WTC11 (cell line): Measurements from ENCODE around the gene CCM2. TPM values are rescaled to one million over a fixed set of nuclear protein-coding genes. Genes with fewer than 3 reads are reported as not detected.
A peak's percentile ranks its signal among the peaks of the same experiment; 100 is the strongest.
"Not testable (repeated sequence)": the region's sequence is repeated elsewhere in the genome, so short reads cannot be mapped to it uniquely, and the experiment has no call there.

Experiments used
- ATAC-seq: fragments of 200-7000 bp; cut with Tn5 transposase; 2 replicates; pipeline ENCODE4 v1.10.0; 2021; ENCODE audit warnings: mild to moderate bottlenecking, moderate library complexity
- CTCF ChIA-PET: fragments of 300-600 bp; sonication (Branson Sonifier 250); formaldehyde crosslinking; loops from one replicate; lab custom pipeline; 2021; ENCODE audit warnings: antibody characterized with exemption; lab: Charles Lee
- POLR2A ChIA-PET: fragments of 350-600 bp; sonication (Branson Sonifier 250); formaldehyde crosslinking; loops from one replicate; lab custom pipeline; 2021; ENCODE audit warnings: antibody characterized with exemption; lab: Charles Lee
- DNase-seq: peaks from one replicate; pipeline ENCODE4 v3.0.0; 2021; ENCODE audit warnings: low spot score
- H3K27ac Mint-ChIP-seq: 2 replicates; pipeline ENCODE4 v1.8.0; 2021; ENCODE audit warnings: mixed read lengths
- H3K27me3 Mint-ChIP-seq: 2 replicates; pipeline ENCODE4 v1.8.0; 2021; ENCODE audit warnings: low read depth, mild to moderate bottlenecking, moderate library complexity, mixed read lengths
- H3K36me3 Mint-ChIP-seq: 2 replicates; pipeline ENCODE4 v1.8.0; 2021; ENCODE audit warnings: mixed read lengths
- H3K4me1 Mint-ChIP-seq: 2 replicates; pipeline ENCODE4 v1.8.0; 2022; ENCODE audit warnings: mixed read lengths
- H3K4me3 Mint-ChIP-seq: 2 replicates; pipeline ENCODE4 v1.8.0; 2021; ENCODE audit warnings: mild to moderate bottlenecking, moderate library complexity, mixed read lengths
- H3K9me3 Mint-ChIP-seq: 2 replicates; pipeline ENCODE4 v1.8.0; 2021; ENCODE audit warnings: mixed read lengths
- FOXJ3 ChIP-seq: sonication (generic); formaldehyde crosslinking; IDR thresholded peaks from 2 replicates; pipeline ENCODE4 v1.9.0; 2021; ENCODE audit warnings: missing genetic modification reagents, mild to moderate bottlenecking, borderline replicate concordance
- MXD4 ChIP-seq: fragments of 250-450 bp; sonication (Bioruptor Pico); IDR thresholded peaks from 2 replicates; pipeline ENCODE4 v1.8.0; 2021; ENCODE audit warnings: mild to moderate bottlenecking, moderate library complexity, borderline replicate concordance
- NFE2L1 ChIP-seq: sonication (generic); formaldehyde crosslinking; IDR thresholded peaks from 2 replicates; pipeline ENCODE4 v1.8.1; 2023; ENCODE audit warnings: missing genetic modification reagents
- SOX15 ChIP-seq: fragments of 250-450 bp; sonication (Bioruptor Pico); IDR thresholded peaks from 2 replicates; pipeline ENCODE4 v1.9.0; 2021; ENCODE audit warnings: mild to moderate bottlenecking
- TEAD4 ChIP-seq: sonication (generic); formaldehyde crosslinking; IDR thresholded peaks from 2 replicates; pipeline ENCODE4 v1.8.0; 2022; ENCODE audit warnings: mild to moderate bottlenecking, missing genetic modification reagents
- TP53 ChIP-seq: sonication (generic); formaldehyde crosslinking; IDR thresholded peaks from 2 replicates; pipeline ENCODE4 v1.8.1; 2023; ENCODE audit warnings: mild to moderate bottlenecking, missing genetic modification reagents
- ZNF263 ChIP-seq: sonication (generic); formaldehyde crosslinking; IDR thresholded peaks from 2 replicates; pipeline ENCODE4 v1.8.1; 2022; ENCODE audit warnings: low read depth, mild to moderate bottlenecking, moderate library complexity, missing genetic modification reagents
- total RNA-seq: library from RNA; stranded (reverse); gene quantifications from 3 replicates; pipeline ENCODE4 v1.2.3, GENCODE V29; 2021
- TF ChIP-seq, protein P1 (sequence below): sonication (generic); formaldehyde crosslinking; IDR thresholded peaks from 2 replicates; pipeline ENCODE4 v1.8.0; 2022; ENCODE audit warnings: missing genetic modification reagents
- TF ChIP-seq, protein P2 (sequence below): fragments of 250-450 bp; sonication (Bioruptor Pico); IDR thresholded peaks from 2 replicates; pipeline ENCODE4 v2.1.2; 2022; ENCODE audit warnings: mild to moderate bottlenecking, moderate library complexity
- TF ChIP-seq, protein P3 (sequence below): sonication (generic); formaldehyde crosslinking; IDR thresholded peaks from 2 replicates; pipeline ENCODE4 v1.8.1; 2022; ENCODE audit warnings: mild to moderate bottlenecking, moderate library complexity, missing genetic modification reagents
- TF ChIP-seq, protein P4 (sequence below): sonication (generic); formaldehyde crosslinking; IDR thresholded peaks from 2 replicates; pipeline ENCODE4 v1.8.1; 2023; ENCODE audit warnings: mild to moderate bottlenecking, missing genetic modification reagents, borderline replicate concordance
- TF ChIP-seq, protein P5 (sequence below): sonication (generic); formaldehyde crosslinking; IDR thresholded peaks from 2 replicates; pipeline ENCODE4 v1.8.0; 2022; ENCODE audit warnings: mild to moderate bottlenecking, missing genetic modification reagents

The CCM2 gene
- total RNA-seq, 1 experiment from 2014 or later: 32.7 TPM

DNA sequence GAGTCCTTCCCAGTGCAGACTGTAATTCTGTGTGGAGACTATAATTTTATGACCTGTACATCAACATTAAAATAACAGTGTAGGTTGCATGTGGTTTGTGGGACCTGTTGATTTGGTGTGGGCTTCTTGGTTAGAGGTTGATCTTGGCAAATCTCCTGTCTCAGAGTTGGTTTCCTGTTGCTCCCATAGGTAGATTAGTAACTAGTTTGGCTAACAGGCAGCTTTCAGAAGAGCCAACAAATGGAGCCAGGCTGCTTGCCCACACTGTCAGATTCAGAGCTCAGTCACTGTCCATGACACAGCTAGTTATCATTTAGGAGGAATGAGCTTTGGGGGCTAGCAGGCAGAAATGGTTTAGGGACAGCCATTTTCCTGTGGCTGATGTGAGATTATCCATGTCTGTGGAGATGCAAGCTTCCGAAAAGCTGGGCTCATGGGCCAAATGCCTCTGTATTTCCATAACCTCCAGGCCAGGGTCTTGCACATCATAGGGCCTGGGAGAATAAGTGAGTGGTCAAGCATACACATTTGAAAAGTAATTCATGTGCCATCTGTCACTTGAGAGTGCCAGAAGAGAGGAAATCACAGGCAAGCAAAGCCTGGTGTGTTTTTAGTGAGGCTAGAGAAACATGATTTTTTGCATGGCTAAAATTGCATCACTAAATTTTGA, 33.4 kb downstream of the CCM2 start:
- ChIA-PET POLR2A (interaction anchor here (0.7 kb wide), 1 partner anchor 34 kb away, joined by 5 read pairs; no protein-coding TSS in a partner anchor), CTCF (interaction anchor here (0.9 to 2.9 kb wide), 3 partner anchors 52 to 102 kb away, joined by 3 to 10 read pairs (median 4); no protein-coding TSS in a partner anchor)
- no peak for ATAC-seq
- Mint-ChIP-seq H3K9me3 (no peaks in the 10 kb centered on the region), H3K4me1 (peaks cover 32% of the 10 kb centered on the region), H3K36me3 (peaks cover 5% of the 10 kb centered on the region), H3K4me3 (no peak overlapping the region), H3K27ac (peak overlapping the region; percentile 90), H3K27me3 (no peaks in the 10 kb centered on the region)
- DNase-seq: no peak
- TF ChIP-seq ZNF263 (CRISPR knock-in tag): no peak
- no peak for TF ChIP-seq TEAD4 (CRISPR knock-in tag)
- TF ChIP-seq SOX15 (CRISPR knock-in tag): no peak

DNA sequence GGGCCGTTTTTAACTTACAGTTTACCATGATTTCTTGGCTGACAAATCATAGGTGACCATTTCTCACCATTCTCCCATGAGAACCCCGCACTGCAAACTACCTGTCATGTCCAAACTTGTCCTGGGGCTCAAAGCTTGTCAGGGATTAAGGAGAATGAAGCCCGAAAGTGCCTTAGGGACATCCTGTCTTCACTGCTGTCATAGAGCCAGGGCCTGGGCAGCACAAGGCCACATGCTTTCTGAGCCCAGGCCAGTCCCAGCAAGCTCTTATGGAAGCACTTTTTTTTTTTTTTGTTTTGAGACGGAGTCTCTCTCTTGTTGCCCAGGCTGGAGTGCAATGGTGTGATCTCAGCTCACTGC, 33.9 kb downstream of the CCM2 start:
- Mint-ChIP-seq H3K27ac (peak overlapping the region; percentile 90), H3K27me3 (no peaks in the 10 kb centered on the region), H3K4me3 (no peak overlapping the region), H3K9me3 (no peaks in the 10 kb centered on the region), H3K36me3 (peaks cover 10% of the 10 kb centered on the region), H3K4me1 (peaks cover 32% of the 10 kb centered on the region)
- TF ChIP-seq, protein P1, sequence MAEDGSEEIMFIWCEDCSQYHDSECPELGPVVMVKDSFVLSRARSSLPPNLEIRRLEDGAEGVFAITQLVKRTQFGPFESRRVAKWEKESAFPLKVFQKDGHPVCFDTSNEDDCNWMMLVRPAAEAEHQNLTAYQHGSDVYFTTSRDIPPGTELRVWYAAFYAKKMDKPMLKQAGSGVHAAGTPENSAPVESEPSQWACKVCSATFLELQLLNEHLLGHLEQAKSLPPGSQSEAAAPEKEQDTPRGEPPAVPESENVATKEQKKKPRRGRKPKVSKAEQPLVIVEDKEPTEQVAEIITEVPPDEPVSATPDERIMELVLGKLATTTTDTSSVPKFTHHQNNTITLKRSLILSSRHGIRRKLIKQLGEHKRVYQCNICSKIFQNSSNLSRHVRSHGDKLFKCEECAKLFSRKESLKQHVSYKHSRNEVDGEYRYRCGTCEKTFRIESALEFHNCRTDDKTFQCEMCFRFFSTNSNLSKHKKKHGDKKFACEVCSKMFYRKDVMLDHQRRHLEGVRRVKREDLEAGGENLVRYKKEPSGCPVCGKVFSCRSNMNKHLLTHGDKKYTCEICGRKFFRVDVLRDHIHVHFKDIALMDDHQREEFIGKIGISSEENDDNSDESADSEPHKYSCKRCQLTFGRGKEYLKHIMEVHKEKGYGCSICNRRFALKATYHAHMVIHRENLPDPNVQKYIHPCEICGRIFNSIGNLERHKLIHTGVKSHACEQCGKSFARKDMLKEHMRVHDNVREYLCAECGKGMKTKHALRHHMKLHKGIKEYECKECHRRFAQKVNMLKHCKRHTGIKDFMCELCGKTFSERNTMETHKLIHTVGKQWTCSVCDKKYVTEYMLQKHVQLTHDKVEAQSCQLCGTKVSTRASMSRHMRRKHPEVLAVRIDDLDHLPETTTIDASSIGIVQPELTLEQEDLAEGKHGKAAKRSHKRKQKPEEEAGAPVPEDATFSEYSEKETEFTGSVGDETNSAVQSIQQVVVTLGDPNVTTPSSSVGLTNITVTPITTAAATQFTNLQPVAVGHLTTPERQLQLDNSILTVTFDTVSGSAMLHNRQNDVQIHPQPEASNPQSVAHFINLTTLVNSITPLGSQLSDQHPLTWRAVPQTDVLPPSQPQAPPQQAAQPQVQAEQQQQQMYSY: no peak
- TF ChIP-seq, protein P2, sequence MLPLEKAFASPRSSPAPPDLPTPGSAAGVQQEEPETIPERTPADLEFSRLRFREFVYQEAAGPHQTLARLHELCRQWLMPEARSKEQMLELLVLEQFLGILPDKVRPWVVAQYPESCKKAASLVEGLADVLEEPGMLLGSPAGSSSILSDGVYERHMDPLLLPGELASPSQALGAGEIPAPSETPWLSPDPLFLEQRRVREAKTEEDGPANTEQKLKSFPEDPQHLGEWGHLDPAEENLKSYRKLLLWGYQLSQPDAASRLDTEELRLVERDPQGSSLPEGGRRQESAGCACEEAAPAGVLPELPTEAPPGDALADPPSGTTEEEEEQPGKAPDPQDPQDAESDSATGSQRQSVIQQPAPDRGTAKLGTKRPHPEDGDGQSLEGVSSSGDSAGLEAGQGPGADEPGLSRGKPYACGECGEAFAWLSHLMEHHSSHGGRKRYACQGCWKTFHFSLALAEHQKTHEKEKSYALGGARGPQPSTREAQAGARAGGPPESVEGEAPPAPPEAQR (CRISPR knock-in tag): no peak
- TF ChIP-seq MXD4 (CRISPR knock-in tag) (no peak), FOXJ3 (no peak), TP53 (CRISPR knock-in tag) (no peak), NFE2L1 (CRISPR knock-in tag) (no peak)
- TF ChIP-seq, protein P3, sequence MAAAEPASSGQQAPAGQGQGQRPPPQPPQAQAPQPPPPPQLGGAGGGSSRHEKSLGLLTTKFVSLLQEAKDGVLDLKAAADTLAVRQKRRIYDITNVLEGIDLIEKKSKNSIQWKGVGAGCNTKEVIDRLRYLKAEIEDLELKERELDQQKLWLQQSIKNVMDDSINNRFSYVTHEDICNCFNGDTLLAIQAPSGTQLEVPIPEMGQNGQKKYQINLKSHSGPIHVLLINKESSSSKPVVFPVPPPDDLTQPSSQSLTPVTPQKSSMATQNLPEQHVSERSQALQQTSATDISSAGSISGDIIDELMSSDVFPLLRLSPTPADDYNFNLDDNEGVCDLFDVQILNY: no peak
- TF ChIP-seq, protein P4, sequence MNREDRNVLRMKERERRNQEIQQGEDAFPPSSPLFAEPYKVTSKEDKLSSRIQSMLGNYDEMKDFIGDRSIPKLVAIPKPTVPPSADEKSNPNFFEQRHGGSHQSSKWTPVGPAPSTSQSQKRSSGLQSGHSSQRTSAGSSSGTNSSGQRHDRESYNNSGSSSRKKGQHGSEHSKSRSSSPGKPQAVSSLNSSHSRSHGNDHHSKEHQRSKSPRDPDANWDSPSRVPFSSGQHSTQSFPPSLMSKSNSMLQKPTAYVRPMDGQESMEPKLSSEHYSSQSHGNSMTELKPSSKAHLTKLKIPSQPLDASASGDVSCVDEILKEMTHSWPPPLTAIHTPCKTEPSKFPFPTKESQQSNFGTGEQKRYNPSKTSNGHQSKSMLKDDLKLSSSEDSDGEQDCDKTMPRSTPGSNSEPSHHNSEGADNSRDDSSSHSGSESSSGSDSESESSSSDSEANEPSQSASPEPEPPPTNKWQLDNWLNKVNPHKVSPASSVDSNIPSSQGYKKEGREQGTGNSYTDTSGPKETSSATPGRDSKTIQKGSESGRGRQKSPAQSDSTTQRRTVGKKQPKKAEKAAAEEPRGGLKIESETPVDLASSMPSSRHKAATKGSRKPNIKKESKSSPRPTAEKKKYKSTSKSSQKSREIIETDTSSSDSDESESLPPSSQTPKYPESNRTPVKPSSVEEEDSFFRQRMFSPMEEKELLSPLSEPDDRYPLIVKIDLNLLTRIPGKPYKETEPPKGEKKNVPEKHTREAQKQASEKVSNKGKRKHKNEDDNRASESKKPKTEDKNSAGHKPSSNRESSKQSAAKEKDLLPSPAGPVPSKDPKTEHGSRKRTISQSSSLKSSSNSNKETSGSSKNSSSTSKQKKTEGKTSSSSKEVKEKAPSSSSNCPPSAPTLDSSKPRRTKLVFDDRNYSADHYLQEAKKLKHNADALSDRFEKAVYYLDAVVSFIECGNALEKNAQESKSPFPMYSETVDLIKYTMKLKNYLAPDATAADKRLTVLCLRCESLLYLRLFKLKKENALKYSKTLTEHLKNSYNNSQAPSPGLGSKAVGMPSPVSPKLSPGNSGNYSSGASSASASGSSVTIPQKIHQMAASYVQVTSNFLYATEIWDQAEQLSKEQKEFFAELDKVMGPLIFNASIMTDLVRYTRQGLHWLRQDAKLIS (CRISPR knock-in tag): no peak
- TF ChIP-seq, protein P5, sequence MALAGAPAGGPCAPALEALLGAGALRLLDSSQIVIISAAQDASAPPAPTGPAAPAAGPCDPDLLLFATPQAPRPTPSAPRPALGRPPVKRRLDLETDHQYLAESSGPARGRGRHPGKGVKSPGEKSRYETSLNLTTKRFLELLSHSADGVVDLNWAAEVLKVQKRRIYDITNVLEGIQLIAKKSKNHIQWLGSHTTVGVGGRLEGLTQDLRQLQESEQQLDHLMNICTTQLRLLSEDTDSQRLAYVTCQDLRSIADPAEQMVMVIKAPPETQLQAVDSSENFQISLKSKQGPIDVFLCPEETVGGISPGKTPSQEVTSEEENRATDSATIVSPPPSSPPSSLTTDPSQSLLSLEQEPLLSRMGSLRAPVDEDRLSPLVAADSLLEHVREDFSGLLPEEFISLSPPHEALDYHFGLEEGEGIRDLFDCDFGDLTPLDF: no peak
- POLR2A ChIA-PET: no interaction called here
- CTCF ChIA-PET: interaction anchor here (1.4 to 2.9 kb wide), 2 partner anchors 60 to 102 kb away, joined by 4 to 10 read pairs; no protein-coding TSS in a partner anchor
- ATAC-seq (no peak), DNase-seq (no peak)

DNA sequence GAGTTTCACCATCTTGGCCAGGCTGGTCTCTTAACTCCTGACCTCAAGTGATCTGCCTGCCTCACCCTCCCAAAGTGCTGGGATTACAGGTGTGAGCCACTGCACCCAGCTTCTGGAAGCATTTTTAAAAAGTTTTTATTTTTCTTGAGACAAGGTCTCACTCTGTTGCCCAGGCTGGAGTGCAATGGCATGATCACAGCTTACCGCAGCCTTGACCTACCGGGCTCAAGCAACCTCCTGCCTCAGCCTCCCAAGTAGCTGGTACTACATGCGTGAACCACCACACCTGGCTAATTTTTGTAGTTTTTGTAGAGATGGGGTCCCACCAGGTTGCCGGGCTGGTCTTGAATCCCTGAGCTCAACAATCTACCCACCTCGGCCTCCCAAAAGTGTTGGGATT, 34.7 kb downstream of the CCM2 start:
- not testable (repeated sequence) for ATAC-seq

More for the DNA sequence above, 34.7 kb downstream of the CCM2 start:
- H3K9me3 Mint-ChIP-seq, POLR2A ChIA-PET, H3K27me3 Mint-ChIP-seq, H3K4me3 Mint-ChIP-seq, H3K27ac Mint-ChIP-seq, DNase-seq: not testable (repeated sequence)
- CTCF ChIA-PET: interaction anchor here (2.9 kb wide), 1 partner anchor 101 kb away, joined by 10 read pairs; no protein-coding TSS in a partner anchor
- H3K4me1 Mint-ChIP-seq: peaks cover 32% of the 10 kb centered on the region
- H3K36me3 Mint-ChIP-seq: peaks cover 16% of the 10 kb centered on the region
